SK-N-SH (cell line): Measurements from ENCODE around the gene TEKTIP1. TPM values are rescaled to one million over a fixed set of nuclear protein-coding genes. Genes with fewer than 3 reads are reported as not detected.

Experiments used
- CTCF ChIA-PET: fragments of 300-600, 350-600 bp; formaldehyde crosslinking; extraction: SDS; loops from one replicate; lab custom pipeline; 2021; lab: Yijun Ruan, JAX
- POLR2A ChIA-PET: fragments of 350-600 bp; sonication (Branson Sonifier 250); formaldehyde crosslinking; extraction: SDS; loops from one replicate; lab custom pipeline; 2020; ENCODE audit warnings: antibody characterized with exemption, inconsistent platforms; lab: Yijun Ruan, JAX
- DNase-seq: peaks from one replicate; pipeline ENCODE4 v3.0.0; 2012
- H2AFZ ChIP-seq: fragments of 200-600 bp; sonication (generic); 2 replicates; pipeline ENCODE4 v1.8.1; 2016; ENCODE audit warnings: antibody characterized with exemption, mild to moderate bottlenecking, low read depth
- H3F3A ChIP-seq: fragments of 200-600 bp; sonication (generic); replicated peaks from 2 replicates; pipeline ENCODE3; 2016; ENCODE audit warnings: antibody characterized with exemption, mild to moderate bottlenecking; ENCODE audit not compliant: insufficient read depth
- H3K27ac ChIP-seq, 2 experiments: fragments of 200-500 bp in 1 of 2; fragments of 200-600 bp in 1 of 2; sonication (Bioruptor generic) in 1 of 2; sonication (generic), shearing (Covaris generic) in 1 of 2; 2 replicates each; pipeline versions ENCODE4 v1.5.1 to v1.6.1; 2014 to 2016; ENCODE audit warnings: low read depth in 2 of 2, inconsistent platforms in 1 of 2, low read length in 1 of 2, mild to moderate bottlenecking in 1 of 2, mixed read lengths in 1 of 2
- H3K27me3 ChIP-seq: fragments of 200-600 bp; sonication (generic), shearing (Covaris generic); 2 replicates; pipeline ENCODE4 v1.6.1; 2016; ENCODE audit warnings: mixed run types; ENCODE audit not compliant: insufficient read depth
- H3K36me3 ChIP-seq, 2 experiments: fragments of 200-500 bp in 1 of 2; fragments of 200-600 bp in 1 of 2; sonication (Bioruptor generic) in 1 of 2; sonication (generic) in 1 of 2; replicated peaks in 1 of 2; 2 replicates each; pipeline versions ENCODE3 to v1.5.1; 2014 to 2016; ENCODE audit warnings: low read length in 1 of 2, mild to moderate bottlenecking in 1 of 2; ENCODE audit not compliant: insufficient read depth in 2 of 2, control insufficient read depth in 1 of 2
- H3K4me1 ChIP-seq, 2 experiments: fragments of 200-500 bp in 1 of 2; fragments of 200-600 bp in 1 of 2; sonication (Bioruptor generic) in 1 of 2; sonication (generic), shearing (Covaris generic) in 1 of 2; 2 replicates each; pipeline versions ENCODE4 v1.5.1 to v1.6.1; 2014 to 2016; ENCODE audit warnings: low read depth in 1 of 2, low read length in 1 of 2, mixed run types in 1 of 2; ENCODE audit not compliant: insufficient read depth in 2 of 2, control insufficient read depth in 1 of 2
- H3K4me2 ChIP-seq: fragments of 200-600 bp; sonication (generic), shearing (Covaris generic); 2 replicates; pipeline ENCODE4 v1.6.1; 2017; ENCODE audit warnings: mixed run types
- H3K4me3 ChIP-seq, 2 experiments: fragments of 200-500 bp in 1 of 2; fragments of 200-600 bp in 1 of 2; sonication (Bioruptor generic) in 1 of 2; sonication (generic), shearing (Covaris generic) in 1 of 2; 2 replicates each; pipeline versions ENCODE4 v1.5.1 to v1.8.1; 2014 to 2016; ENCODE audit warnings: low read depth in 2 of 2, inconsistent platforms in 1 of 2, low read length in 1 of 2, mild to moderate bottlenecking in 1 of 2, mixed read lengths in 1 of 2, moderate library complexity in 1 of 2
- H3K79me2 ChIP-seq: fragments of 200-600 bp; sonication (generic); 2 replicates; pipeline ENCODE4 v1.8.1; 2017; ENCODE audit warnings: mild to moderate bottlenecking; ENCODE audit not compliant: insufficient read depth
- H3K9ac ChIP-seq: fragments of 200-600 bp; sonication (generic); 2 replicates; pipeline ENCODE4 v1.6.1; 2017; ENCODE audit warnings: mixed run types
- H3K9me2 ChIP-seq: fragments of 200-600 bp; sonication (generic); 2 replicates; pipeline ENCODE4 v1.6.1; 2017; ENCODE audit warnings: mixed run types
- H3K9me3 ChIP-seq: fragments of 200-600 bp; sonication (generic); 2 replicates; pipeline ENCODE4 v1.6.1; 2017; ENCODE audit warnings: mixed run types, mild to moderate bottlenecking, moderate library complexity
- H4K20me1 ChIP-seq: fragments of 200-600 bp; sonication (generic); 2 replicates; pipeline ENCODE4 v1.6.1; 2017; ENCODE audit warnings: mild to moderate bottlenecking, mixed run types; ENCODE audit not compliant: insufficient read depth
- CHD2 ChIP-seq: fragments of 150-350 bp; IDR thresholded peaks from 2 replicates; pipeline ENCODE4 v1.6.1; 2018; ENCODE audit warnings: low read length; ENCODE audit not compliant: partially characterized antibody
- ELF1 ChIP-seq: IDR thresholded peaks from 2 replicates; pipeline ENCODE4 v1.4.0; 2012
- EP300 ChIP-seq, 2 experiments: IDR thresholded peaks; 2 replicates each; pipeline versions ENCODE4 v1.4.0 to v1.6.1; 2012; ENCODE audit warnings: borderline replicate concordance in 1 of 2, low read depth in 1 of 2, low read length in 1 of 2
- EZH2phosphoT487 ChIP-seq: fragments of 200-600 bp; sonication (generic); IDR thresholded peaks from 2 replicates; pipeline ENCODE4 v1.6.1; 2017; ENCODE audit warnings: low read depth, mixed run types, mild to moderate bottlenecking, antibody characterized with exemption, moderate library complexity, borderline replicate concordance
- FOSL2 ChIP-seq: IDR thresholded peaks from 2 replicates; pipeline ENCODE4 v1.4.0; 2012; ENCODE audit warnings: low read depth, mild to moderate bottlenecking, moderate library complexity, borderline replicate concordance
- FOXJ3 ChIP-seq: sonication (generic); formaldehyde crosslinking; IDR thresholded peaks from 2 replicates; pipeline ENCODE4 v1.5.1; 2020; ENCODE audit warnings: mild to moderate bottlenecking, missing genetic modification reagents
- FOXM1 ChIP-seq: IDR thresholded peaks from 2 replicates; pipeline ENCODE4 v1.4.0; 2012; ENCODE audit warnings: low read depth, mild to moderate bottlenecking
- JUND ChIP-seq: IDR thresholded peaks from 2 replicates; pipeline ENCODE4 v1.4.0; 2012
- MEF2A ChIP-seq: IDR thresholded peaks from 2 replicates; pipeline ENCODE4 v1.4.0; 2012; ENCODE audit warnings: low read depth, borderline replicate concordance
- POLR2AphosphoS5 ChIP-seq: IDR thresholded peaks from 2 replicates; pipeline ENCODE4 v1.6.1; 2012; ENCODE audit warnings: low read depth, low read length
- RAD21 ChIP-seq: IDR thresholded peaks from 2 replicates; pipeline ENCODE4 v1.6.1; 2012; ENCODE audit warnings: mild to moderate bottlenecking, low read length
- RCOR1 ChIP-seq: fragments of 150-350 bp; IDR thresholded peaks from 2 replicates; pipeline ENCODE4 v1.6.1; 2017; ENCODE audit warnings: antibody characterized with exemption, low read length
- RFX5 ChIP-seq: IDR thresholded peaks from 2 replicates; pipeline ENCODE4 v1.6.1; 2012; ENCODE audit warnings: mild to moderate bottlenecking, improper control_type of control experiment, low read length
- SIN3A ChIP-seq: IDR thresholded peaks from 2 replicates; pipeline ENCODE4 v1.6.1; 2012; ENCODE audit warnings: low read depth, mild to moderate bottlenecking, low read length, moderate library complexity, borderline replicate concordance
- SMC3 ChIP-seq: IDR thresholded peaks from 2 replicates; pipeline ENCODE4 v1.6.1; 2012; ENCODE audit warnings: low read depth, low read length, improper control_type of control experiment
- TAF1 ChIP-seq: IDR thresholded peaks from 2 replicates; pipeline ENCODE4 v1.6.1; 2012; ENCODE audit warnings: low read depth, mild to moderate bottlenecking, low read length, moderate library complexity, borderline replicate concordance
- TCF12 ChIP-seq: IDR thresholded peaks from 2 replicates; pipeline ENCODE4 v1.4.0; 2012
- TEAD4 ChIP-seq: IDR thresholded peaks from 2 replicates; pipeline ENCODE4 v1.4.0; 2012; ENCODE audit warnings: mild to moderate bottlenecking, borderline replicate concordance; ENCODE audit not compliant: insufficient read depth
- YY1 ChIP-seq: IDR thresholded peaks from 2 replicates; pipeline ENCODE4 v1.4.0; 2012; ENCODE audit warnings: low read depth, mild to moderate bottlenecking
- WGBS: methylation state at CpG from one replicate; pipeline ENCODE4 v1.1.6; 2017; ENCODE audit warnings: low lambda C conversion rate; 5-methylcytosine and 5-hydroxymethylcytosine counted together
- polyA plus RNA-seq, 3 experiments: library from polyadenylated mRNA; depleted of rRNA; stranded (reverse); fragments of >200 nt; gene quantifications; 2 replicates each; pipeline ENCODE4 v1.2.3, GENCODE V29; 2012
- TF ChIP-seq, protein P1 (sequence below): IDR thresholded peaks from 2 replicates; pipeline ENCODE4 v1.6.1; 2012; ENCODE audit warnings: mild to moderate bottlenecking, low read depth, low read length, moderate library complexity
- TF ChIP-seq, protein P2 (sequence below): IDR thresholded peaks from 2 replicates; pipeline ENCODE4; 2012
- TF ChIP-seq, protein P3 (sequence below): IDR thresholded peaks from 2 replicates; pipeline ENCODE4 v1.4.0; 2012; ENCODE audit warnings: low read depth
- TF ChIP-seq, protein P4 (sequence below): fragments of 150-350 bp; IDR thresholded peaks from 2 replicates; pipeline ENCODE4 v1.6.1; 2017; ENCODE audit warnings: antibody characterized with exemption, low read length, low read depth, borderline replicate concordance
- TF ChIP-seq, protein P5 (sequence below): IDR thresholded peaks from 2 replicates; pipeline ENCODE4 v1.4.0; 2012; ENCODE audit warnings: low read depth, borderline replicate concordance
- TF ChIP-seq, protein P6 (sequence below): fragments of 150-350 bp; IDR thresholded peaks from 2 replicates; pipeline ENCODE4 v1.6.1; 2016; ENCODE audit warnings: mild to moderate bottlenecking, low read depth, low read length

The TEKTIP1 gene
- polyA plus RNA-seq, 1 of the 3 experiments (the other 2 are of a cell fraction) = 0.12 TPM

DNA sequence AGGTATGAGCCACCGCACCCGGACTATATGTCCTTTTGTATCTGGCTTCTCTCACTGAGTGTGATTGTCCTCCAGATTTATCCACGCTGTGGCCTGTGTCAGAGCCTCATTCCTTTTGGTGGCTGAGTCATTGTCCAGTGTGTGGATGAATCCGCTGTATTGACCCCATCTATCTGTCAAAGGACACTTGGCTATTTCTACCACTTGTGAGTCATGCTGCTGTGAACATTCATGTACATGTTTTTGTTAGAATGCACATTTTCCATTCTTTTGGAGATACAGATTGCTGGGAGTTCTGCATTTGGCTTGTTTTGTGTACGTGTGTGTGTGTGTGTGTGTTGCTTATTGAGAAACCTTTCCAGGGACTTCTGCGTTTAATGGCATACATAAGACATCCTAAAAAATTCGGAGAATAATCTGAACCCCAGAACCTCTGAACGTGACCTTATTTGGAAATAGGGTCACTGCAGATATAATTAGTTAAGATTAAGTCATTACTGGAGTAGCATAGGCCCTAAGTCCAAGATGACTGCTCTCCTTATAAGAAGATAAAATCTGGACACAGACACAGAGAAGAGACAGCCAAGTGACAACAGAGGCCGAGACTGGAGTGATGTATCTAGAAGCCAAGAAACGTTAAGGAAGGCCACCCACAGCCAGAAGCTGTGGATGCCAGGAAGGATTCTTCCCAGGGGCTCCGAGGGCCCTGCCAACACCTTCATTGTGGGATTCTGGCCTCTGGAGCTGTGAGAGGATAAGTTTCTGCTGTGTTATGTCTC lies 41.4 kb downstream of the TEKTIP1 start:
- 24% methylated on average over 10 of the region's 11 CpGs for WGBS
- H3F3A ChIP-seq = peaks cover 25% of the 10 kb centered on the region
- peaks cover 0 to 8% of the 10 kb centered on the region in 2 experiments for H3K36me3 ChIP-seq
- no peak overlapping the region for H3K4me3 ChIP-seq
- no peaks in the 10 kb centered on the region for H3K9me2 ChIP-seq
- H3K4me1 ChIP-seq = peaks cover 0 to 7% of the 10 kb centered on the region in 2 experiments; a peak in 1 of 4 replicates
- H2AFZ ChIP-seq = peak overlapping the region; percentile 47; the same call in 1 of the 2 replicates
- H3K79me2 ChIP-seq = no peaks in the 10 kb centered on the region
- peak overlapping the region in 1 of 2 experiments; percentile 77; a peak in 2 of 4 replicates for H3K27ac ChIP-seq
- CTCF ChIA-PET = interaction anchor here (0.6 kb wide), 1 partner anchor 680 kb away, joined by 3 read pairs; the partner anchor contains the start of gene ZNF57
- no peaks in the 10 kb centered on the region for H4K20me1 ChIP-seq
- no peaks in the 10 kb centered on the region for H3K9me3 ChIP-seq
- H3K4me2 ChIP-seq = peak overlapping the region; percentile 49; the same call in 1 of the 2 replicates
- no peak for DNase-seq
- POLR2A ChIA-PET = interaction anchor here (0.7 kb wide), 1 partner anchor 24 kb away, joined by 5 read pairs; no protein-coding TSS in a partner anchor
- no peaks in the 10 kb centered on the region for H3K27me3 ChIP-seq
- H3K9ac ChIP-seq = peak overlapping the region; percentile 3; the same call in 1 of the 2 replicates
- TF ChIP-seq, protein P1, sequence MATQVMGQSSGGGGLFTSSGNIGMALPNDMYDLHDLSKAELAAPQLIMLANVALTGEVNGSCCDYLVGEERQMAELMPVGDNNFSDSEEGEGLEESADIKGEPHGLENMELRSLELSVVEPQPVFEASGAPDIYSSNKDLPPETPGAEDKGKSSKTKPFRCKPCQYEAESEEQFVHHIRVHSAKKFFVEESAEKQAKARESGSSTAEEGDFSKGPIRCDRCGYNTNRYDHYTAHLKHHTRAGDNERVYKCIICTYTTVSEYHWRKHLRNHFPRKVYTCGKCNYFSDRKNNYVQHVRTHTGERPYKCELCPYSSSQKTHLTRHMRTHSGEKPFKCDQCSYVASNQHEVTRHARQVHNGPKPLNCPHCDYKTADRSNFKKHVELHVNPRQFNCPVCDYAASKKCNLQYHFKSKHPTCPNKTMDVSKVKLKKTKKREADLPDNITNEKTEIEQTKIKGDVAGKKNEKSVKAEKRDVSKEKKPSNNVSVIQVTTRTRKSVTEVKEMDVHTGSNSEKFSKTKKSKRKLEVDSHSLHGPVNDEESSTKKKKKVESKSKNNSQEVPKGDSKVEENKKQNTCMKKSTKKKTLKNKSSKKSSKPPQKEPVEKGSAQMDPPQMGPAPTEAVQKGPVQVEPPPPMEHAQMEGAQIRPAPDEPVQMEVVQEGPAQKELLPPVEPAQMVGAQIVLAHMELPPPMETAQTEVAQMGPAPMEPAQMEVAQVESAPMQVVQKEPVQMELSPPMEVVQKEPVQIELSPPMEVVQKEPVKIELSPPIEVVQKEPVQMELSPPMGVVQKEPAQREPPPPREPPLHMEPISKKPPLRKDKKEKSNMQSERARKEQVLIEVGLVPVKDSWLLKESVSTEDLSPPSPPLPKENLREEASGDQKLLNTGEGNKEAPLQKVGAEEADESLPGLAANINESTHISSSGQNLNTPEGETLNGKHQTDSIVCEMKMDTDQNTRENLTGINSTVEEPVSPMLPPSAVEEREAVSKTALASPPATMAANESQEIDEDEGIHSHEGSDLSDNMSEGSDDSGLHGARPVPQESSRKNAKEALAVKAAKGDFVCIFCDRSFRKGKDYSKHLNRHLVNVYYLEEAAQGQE = no peak
- TF ChIP-seq JUND (peak; percentile 88; the same call in 1 of the 2 replicates), TAF1 (no peak), TCF12 (peak; percentile 74), MEF2A (no peak), RFX5 (no peak), FOSL2 (peak; percentile 91), SIN3A (peak; percentile 67; the same call in 1 of the 2 replicates), RAD21 (no peak), ELF1 (no peak), EZH2phosphoT487 (no peak), CHD2 (no peak), FOXJ3 (no peak), POLR2AphosphoS5 (peak; percentile 41; the same call in 1 of the 2 replicates), YY1 (no peak), RCOR1 (no peak), FOXM1 (no peak), EP300 (IDR thresholded peaks at IDR 0.05; ENCODE audit: borderline replicate concordance in 1 of 2, low read depth in 1 of 2, low read length in 1 of 2) (peak in 1 of 2 experiments; percentile 28; a peak in 1 of 4 replicates), SMC3 (no peak), TEAD4 (no peak)
- TF ChIP-seq, protein P2, sequence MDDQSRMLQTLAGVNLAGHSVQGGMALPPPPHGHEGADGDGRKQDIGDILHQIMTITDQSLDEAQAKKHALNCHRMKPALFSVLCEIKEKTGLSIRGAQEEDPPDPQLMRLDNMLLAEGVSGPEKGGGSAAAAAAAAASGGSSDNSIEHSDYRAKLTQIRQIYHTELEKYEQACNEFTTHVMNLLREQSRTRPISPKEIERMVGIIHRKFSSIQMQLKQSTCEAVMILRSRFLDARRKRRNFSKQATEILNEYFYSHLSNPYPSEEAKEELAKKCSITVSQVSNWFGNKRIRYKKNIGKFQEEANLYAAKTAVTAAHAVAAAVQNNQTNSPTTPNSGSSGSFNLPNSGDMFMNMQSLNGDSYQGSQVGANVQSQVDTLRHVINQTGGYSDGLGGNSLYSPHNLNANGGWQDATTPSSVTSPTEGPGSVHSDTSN = peak; percentile 88
- TF ChIP-seq, protein P3, sequence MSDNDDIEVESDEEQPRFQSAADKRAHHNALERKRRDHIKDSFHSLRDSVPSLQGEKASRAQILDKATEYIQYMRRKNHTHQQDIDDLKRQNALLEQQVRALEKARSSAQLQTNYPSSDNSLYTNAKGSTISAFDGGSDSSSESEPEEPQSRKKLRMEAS = 0 out of 2 replicates have a peak, but pooled peaks have one; percentile 53
- TF ChIP-seq, protein P4, sequence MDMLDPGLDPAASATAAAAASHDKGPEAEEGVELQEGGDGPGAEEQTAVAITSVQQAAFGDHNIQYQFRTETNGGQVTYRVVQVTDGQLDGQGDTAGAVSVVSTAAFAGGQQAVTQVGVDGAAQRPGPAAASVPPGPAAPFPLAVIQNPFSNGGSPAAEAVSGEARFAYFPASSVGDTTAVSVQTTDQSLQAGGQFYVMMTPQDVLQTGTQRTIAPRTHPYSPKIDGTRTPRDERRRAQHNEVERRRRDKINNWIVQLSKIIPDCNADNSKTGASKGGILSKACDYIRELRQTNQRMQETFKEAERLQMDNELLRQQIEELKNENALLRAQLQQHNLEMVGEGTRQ = no peak
- TF ChIP-seq, protein P5, sequence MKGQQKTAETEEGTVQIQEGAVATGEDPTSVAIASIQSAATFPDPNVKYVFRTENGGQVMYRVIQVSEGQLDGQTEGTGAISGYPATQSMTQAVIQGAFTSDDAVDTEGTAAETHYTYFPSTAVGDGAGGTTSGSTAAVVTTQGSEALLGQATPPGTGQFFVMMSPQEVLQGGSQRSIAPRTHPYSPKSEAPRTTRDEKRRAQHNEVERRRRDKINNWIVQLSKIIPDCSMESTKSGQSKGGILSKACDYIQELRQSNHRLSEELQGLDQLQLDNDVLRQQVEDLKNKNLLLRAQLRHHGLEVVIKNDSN = no peak
- TF ChIP-seq, protein P6, sequence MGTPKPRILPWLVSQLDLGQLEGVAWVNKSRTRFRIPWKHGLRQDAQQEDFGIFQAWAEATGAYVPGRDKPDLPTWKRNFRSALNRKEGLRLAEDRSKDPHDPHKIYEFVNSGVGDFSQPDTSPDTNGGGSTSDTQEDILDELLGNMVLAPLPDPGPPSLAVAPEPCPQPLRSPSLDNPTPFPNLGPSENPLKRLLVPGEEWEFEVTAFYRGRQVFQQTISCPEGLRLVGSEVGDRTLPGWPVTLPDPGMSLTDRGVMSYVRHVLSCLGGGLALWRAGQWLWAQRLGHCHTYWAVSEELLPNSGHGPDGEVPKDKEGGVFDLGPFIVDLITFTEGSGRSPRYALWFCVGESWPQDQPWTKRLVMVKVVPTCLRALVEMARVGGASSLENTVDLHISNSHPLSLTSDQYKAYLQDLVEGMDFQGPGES = no peak
